Measurements from ENCODE around the gene RPTOR. TPM values are rescaled to one million over a fixed set of nuclear protein-coding genes. Genes with fewer than 3 reads are reported as not detected.
A peak's percentile ranks its signal among the peaks of the same experiment; 100 is the strongest.
"Not testable (repeated sequence)": the region's sequence is repeated elsewhere in the genome, so short reads cannot be mapped to it uniquely, and the experiment has no call there.

RPTOR gene
- total RNA-seq, 1 experiment from 2014 or later, result 9.1 TPM

DNA sequence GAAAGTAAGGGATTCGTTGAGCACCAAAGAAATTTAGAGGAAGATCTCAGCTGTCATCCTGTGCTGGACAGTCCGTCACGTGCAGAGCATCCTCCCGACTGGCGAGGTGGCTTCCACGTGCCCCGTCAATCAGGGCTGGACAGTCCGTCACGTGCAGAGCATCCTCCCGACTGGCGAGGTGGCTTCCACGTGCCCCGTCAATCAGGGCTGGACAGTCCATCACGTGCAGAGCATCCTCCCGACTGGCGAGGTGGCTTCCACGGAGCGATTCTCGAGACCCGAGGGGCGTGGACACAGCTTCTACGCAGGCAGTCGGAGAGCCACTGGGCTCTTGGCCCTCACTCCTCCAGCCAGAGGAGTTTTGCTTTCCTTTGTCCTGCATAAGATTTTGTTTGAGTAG, 271.1 kb downstream of the RPTOR start:
- not testable (repeated sequence) for DNase-seq (ENCODE audit: low read depth)

DNA sequence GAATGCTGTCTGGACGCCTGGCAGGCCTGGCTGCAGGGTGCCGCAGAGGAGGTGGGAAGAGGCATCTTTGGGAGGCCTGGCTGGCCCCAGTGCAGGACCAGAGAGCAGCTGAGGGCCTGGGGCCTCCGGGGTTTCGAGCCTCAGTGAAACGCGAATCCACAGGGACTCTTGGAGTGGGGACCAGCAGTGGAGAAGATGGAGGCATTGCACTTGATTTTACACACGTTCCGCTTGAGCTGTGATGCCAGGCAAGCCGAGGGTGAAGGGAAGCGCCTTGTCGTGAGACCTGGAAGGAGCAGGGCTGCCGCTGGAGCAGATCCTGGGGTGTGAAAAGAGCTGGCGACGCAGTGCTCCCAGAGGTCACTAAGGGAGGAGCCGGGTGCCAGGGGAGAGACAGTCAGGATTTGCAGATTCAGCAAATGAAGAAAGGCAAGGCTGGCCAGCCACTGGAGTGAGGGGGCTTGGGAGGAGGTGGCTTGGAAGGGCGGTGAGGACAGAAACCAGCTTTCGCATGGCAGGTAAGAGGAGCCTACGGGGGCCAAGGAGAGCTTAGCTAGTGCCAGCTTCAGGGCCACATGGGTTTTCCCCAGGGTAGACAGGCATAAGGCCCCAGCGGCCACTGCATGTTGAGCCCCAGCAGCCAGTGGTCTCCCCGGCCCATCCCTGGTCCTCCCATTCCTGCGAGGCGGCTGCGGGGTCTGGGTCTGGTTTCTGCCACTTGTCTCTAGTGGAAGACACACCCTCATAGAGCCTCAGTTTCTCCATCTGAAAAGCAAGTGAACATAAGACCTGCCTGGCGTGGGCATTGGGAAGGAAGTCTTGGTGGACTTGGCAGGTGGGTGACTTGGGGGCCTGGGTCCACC, 271.8 kb downstream of the RPTOR start:
- no peak for DNase-seq (ENCODE audit: low read depth)

DNA sequence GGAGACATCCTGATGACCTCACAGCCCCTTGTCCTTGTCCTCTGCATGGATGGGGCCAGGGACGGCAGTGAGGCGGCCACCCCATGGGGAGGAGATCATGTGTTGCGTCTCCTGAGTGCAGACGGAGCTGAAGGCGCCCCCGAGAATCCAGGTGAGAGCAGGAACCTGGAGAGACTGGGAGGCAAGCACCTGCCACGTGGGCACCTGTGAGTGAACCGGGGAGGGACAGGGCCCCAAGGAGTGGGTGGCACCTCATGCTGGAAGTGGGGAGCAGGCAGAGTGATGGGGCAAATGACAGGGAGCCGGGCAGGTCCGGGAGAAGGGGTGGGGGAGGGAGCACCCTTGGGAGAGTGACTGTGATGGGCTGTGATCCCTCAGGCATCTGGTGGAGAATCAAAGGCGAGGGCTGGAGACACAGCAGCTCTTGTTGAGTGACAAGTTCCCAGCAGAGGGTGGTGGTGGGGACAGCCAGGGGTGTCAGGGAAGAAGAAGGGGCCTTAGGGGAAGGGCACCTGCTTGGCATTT, 272.7 kb downstream of the RPTOR start:
- no peak for DNase-seq (ENCODE audit: low read depth)

DNA sequence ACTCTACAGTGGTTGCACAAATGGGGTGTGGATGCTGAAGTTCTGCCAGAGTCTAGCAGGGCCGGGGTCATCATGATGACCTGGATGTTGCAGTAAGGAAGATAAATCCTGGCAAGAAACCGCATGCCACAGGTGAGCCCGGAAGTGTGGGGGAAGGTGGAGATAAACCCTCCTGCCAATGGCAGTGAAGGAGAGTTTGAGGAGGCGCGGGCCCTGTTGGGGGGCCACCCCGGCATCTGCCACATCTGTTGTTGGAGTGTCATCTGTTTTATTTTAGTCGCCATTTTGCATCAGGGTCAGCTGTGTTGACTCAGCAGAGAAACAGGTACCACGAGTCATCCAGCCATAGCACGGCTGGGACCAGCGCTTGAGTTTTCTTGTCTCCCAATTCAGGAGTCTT, 273.2 kb downstream of the RPTOR start:
- DNase-seq (ENCODE audit: low read depth), result peak; percentile 27

DNA sequence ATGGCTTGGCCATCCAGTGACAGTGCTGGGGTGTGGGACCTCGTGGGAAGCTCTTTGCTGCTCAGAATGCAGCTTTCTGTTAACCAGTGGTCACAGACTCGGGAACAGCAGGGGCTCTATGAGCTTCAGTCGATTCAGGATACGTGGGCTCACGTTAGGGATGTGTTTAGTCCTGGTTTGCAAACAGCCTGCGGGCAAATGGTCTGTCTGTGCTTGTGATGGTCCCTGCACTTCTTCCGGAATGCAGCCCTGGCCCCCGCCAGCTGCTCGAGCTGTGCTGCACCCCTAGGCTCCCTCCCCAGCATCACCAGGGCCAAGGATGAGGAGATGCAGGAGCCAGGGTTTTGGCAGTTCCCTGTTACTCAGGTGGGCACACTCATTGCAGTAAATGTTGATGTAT, 274.2 kb downstream of the RPTOR start:
- no peak for DNase-seq (ENCODE audit: low read depth)

DNA sequence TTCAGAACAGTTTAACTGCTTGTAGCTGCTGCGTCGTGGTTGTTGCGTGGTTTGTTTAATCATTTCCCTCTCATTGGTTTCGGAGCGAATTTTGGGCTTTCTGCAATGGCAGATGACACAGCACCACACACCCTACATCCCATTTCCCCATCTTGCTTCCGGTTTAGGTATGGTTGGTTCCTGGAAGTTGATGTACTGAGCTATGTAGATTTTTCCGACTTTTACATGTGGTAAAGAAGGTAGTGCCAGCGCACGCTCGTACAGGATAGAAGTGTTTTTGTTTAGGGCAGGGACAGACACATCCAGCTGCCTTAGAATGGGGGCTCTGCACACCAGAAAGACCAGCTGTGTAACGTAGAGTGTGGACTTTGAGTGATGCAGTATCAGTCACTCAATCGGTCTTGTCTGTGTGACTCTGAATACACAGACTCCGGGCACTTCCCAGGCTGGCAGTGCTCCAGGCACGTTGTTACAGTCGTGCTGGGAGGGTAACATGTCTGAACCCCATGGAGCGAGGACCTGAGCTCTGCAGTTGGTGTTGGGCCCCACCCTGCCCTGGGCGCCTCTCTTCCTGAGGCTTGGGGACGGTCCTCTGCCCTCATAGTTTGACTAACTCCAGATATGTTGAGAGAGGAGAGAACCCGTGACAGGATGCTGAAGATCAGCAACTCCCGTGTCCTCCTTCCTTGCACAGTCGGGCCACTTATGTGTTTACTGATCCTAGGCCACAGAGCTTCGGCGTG, 275.0 kb downstream of the RPTOR start:
- DNase-seq (ENCODE audit: low read depth), result no peak

DNA sequence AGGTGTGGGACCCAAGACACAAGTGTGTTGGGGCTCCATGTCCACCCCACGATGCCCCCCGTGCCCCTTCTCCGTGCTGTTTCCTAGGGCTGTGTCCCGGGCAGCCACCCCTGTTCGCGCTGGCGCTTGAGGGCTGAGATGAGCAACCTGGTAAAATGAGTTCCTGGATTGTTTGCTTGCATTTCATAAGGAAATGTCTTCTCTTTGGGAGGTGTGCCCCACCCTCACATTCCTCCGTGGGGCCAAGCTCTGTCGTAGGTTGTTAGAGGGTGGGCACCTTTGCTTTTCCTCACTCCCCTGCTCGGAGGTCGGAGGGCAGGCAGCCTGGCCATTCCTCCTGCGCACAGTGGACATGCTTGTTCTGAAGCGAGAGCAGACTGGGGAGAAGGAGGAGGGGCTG, 275.7 kb downstream of the RPTOR start:
- no peak for DNase-seq (ENCODE audit: low read depth)

DNA sequence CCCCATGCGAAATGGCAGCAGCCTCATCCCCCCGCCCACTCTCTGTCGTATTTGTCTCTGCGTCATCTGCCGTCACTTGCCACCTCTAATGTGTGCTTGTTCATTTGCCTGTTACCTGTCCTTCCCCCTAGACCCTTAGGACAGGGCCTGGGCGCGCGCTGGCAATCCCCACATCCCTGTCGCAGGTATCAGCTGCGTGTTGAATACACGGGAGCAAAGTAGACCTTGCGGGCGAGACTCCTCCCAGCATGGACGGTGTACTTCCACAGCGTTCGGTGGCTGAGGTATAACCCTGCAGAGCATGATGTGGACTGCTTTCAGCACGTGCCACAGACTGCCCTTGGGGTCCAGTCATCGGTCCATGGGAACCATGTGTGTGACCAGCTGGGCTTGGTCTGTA, 276.9 kb downstream of the RPTOR start:
- DNase-seq (ENCODE audit: low read depth), result no peak

DNA sequence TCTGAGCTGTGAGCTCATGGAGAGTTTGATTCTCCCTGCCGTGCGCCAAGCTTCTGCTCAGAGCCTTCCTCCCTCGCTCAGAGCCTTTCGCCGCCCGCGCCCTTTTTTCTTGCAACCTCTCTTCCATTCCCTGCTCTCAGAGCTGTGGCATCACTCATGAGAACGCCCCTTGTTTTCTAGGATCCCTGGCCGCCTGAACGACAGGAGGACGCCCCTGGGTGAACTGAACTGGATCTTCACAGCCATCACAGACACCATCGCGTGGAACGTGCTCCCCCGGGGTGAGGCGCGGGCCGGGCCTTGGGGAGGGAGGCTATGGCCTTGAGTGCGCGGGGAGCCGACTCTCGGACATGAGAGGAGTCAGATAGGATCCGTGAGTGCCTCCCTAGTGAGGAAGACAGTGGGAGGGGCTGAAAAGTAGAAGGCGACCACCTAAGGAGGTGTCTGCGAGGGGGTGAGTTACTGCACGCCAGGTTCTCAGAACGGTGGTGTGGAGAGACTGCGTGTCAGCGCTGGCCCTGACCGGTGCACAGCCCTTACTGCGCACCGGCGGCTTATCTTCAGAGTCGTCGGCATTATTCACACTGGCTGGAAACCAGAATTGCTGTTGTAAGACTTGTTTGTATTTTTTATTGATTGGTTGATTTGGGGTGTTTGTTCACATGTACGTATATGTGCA, 277.5 kb downstream of the RPTOR start:
- DNase-seq (ENCODE audit: low read depth), result no peak

DNA sequence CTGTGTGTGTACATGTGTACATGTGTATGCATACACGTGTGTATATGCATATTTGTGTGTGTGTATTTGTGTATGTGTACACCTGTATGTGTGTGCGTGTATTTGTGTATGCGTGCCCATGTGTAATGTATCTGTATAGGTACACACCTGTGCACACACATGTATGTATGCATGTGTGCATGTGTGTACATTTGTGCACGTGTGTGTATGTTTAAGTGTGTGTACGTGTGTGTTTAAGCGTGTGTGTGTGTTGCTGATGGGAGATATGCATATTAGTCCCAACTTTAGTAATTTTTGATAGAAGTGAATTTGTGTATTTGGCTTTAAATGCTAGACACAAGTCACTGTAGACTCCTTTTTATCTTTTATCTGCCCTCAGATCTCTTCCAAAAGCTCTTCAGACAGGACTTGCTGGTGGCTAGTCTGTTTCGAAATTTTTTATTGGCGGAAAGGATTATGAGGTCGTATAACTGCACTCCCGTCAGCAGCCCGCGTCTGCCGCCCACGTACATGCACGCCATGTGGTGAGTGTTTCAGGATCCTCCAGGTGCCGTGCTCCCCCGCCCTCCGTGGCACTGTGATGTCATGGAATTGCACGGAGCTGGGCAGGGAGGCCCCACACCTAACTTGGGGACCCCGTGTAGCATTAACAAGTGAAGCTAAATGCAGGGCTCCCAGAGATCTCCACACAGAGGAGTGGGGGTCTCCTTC, 278.2 kb downstream of the RPTOR start:
- peak; percentile 23 for DNase-seq (ENCODE audit: low read depth)

DNA sequence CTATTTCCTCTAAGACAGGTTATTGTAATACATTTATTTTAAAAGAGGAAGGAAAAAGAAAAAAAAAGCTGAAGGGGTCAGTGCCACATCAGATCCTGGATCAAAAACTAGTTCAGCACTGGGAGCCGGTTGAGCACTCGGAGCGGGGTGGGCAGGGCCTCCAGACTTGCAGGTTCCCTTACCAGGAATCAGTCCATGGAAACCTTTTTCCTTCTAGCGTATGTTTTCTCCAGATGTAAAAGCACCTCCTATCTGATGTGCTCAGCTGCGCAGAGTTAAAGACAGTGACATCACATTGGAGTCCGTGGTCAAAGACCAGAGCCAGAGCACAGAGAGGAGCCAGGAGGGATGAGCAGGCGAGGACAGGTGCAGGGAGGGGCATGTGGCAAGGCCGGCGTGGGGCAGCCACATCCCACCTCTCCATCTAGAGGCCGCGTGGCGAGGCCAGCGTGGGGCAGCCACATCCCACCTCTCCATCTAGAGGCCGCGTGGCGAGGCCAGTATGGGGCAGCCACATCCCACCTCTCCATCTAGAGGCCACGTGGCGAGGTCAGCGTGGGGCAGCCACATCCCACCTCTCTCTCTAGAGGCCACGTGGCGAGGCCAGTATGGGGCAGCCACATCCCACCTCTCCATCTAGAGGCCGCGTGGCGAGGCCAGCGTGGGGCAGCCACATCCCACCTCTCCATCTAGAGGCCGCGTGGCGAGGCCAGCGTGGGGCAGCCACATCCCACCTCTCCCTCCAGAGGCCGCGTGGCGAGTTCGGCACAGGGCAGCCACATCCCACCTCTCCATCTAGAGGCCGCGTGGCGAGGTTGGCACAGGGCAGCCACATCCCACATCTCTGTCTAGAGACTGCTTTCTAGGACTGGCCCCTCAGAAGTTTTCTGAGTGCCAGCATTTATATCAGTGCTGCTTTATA, 280.2 kb downstream of the RPTOR start:
- no peak for DNase-seq (ENCODE audit: low read depth)

DNA sequence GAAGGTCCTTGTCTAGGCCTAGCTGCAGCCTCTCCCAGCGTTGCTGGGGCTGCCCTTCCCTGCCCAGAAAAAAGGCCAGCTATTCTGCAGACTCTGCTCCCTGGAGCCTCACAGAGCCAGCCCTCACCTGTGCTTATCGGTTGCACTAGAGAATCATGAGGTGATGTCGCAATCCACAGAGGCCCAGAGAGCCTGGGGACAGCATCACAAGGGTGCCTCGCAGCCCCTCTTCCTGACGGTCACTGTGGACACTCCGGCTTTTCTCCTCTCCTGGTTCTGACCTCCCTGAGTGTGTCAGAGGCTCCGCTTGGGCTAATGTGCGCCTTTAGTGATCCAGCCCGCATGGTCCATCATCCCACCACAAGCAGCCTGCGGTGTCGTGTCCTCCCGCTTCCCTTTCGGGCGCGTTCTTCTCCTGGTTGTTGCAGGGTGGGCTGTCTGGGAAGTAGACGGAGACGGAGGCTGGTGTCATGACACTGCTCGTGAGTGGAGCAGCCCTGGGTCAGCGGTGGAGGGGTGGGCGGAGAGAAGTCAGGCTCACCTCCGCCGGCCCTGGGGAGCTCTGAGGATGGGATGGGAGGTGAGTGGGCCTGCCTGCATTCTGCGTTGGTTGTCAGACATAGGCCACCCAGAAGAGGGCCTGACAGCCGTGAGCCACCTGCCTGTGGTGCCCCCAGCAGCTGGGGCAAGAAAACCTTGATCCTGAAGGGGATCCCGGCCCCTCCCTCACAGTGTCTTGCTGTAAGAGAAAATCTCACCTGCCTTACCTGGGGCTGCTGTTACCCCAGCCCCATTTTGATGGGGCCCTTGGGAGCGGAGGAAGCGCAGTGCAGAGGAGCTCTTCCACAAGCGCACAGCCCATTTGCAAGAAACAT, 281.1 kb downstream of the RPTOR start:
- DNase-seq (ENCODE audit: low read depth), result no peak

DNA sequence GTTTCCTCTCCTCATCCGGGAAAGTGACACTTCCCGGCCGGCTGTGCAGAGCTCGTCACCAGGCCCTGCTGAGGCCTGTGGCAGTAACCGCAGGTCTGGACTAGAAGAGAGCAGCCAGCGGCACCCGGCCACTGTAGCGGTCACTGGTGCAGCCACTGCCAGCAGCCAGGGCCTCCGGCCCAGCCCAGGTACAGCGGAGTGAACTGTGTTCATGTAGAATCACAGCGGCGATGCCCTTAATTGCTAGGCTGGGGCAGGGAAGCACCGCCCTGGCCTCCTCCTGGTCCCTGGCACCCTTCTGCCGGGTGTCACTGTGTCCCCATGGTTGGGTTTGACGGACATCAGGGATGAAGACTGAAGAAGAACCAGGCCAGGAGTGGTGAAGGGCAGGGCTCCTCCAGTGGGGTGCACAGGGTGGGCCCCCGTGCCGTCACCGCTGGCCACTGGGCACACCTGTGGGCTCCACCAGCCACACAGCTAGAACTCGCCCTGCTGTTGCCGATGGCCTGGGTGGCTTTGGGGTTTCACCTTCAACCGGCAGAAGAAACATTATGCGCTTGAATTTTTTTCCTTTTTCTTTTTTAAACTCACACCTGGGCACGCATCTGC, 281.8 kb downstream of the RPTOR start:
- DNase-seq (ENCODE audit: low read depth), result no peak

DNA sequence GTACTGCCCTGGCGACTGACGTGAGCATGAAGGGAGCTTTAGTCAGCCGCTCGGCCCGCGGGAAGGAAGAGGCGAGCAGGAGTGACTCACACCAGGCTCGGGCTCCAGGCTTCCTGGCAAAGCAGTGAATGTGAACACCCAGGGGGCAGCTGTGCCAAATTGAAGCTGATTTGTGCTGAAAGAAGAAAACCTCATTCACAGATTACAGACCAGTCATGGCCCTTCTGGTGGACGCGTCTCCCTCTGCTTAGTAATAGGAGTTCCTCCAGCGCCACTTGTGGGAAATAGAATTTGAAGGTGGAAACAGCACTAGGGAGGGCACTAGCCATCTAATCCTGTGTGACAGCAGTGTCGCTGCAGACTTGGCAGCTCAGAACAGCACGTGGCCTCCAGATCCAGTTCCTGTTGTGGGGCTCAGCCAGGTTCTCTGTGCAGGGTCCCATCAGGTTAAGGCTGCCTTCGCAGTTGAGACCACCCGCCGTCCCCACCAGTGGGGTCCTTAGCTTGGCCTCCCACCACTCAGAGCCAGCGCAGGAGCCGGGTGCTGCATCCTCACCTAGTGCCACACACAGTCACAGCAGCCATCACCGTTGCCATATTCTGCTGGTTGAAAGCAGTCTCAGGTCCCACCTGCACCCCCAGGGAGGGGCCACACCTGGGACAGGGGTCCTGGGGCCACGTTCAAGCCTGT, 282.5 kb downstream of the RPTOR start:
- peak; percentile 97 for DNase-seq (ENCODE audit: low read depth)

DNA sequence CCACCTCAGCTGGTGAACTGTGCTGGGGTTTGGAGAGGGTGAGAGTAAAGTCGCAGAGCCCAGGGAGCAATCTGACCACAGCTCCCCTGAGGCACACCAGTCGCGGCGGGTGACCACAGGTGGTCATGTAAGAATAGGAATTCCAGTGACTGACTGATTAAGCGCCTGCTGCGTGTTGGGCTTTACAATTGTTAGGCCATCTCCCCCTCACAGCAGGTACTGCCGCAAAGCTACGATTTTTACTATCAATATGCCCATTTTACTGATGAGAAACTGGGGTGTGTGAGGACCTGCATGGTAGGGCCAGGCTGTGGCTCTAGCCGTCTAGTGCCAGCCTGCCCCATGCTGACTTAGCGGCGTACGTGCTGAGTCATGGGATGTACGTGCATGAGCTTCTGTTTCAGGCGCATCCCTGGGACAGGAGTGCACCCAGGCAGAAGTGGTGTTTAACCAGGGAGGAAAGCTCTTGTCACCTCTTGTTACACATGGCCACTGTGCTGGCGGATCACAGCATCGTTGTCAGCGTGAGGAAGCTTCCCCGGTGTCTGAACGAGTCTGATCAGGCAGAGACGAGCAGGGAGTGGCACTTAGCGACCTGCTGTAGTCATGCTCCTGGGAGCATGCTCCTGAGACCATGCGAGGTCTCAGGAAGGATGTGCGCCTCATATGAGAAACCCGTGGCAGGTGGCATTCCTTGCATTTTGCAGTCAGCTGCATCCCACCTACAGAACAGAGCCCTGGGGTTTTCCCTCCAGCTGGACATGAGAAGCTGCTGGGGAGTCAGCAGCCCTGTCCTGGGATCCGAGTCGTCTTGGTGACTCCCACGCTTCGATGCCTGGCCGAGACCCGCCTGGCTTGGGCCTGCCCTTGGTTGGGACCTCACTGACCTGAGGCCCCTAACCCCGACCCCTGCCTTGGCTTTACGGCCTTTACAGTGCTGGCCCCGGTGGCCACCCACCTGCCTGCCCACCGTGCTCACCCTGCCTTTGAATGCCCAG, 283.3 kb downstream of the RPTOR start:
- DNase-seq (ENCODE audit: low read depth), result peak; percentile 55

DNA sequence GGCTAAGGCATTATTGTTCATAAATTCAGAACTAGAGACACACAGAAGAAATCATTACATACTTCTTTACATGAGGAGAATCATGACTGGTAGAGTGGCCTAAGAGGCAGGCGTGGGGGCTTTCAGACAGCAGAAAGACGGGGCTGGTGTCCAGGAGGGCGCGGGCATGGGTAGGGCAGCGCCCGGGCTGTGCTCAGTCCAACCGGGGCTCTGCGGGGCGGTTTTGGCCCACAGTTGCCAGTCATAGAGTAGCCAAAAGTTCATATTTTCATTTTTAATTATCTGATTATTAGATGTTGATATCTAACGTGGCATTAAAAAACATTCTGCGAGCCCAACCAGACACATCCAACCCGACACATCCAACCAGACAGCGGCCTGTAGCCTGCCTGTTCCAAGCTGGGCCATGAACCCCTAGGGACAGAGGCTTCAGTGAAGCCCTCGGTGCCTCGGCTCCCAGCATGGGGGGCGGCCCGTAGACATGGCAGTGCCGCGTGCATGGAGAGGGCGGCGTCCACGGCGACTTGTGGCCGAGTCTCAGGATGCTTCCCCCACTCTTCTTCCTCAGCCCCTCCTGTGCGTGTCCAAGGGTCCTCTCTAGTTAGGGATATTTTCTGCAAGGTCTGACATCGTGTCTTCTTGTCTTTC, 284.7 kb downstream of the RPTOR start:
- no peak for DNase-seq (ENCODE audit: low read depth)

All from Daoy (cell line).